ENCODE results near the gene NSMCE1. TPM values are rescaled to one million over a fixed set of nuclear protein-coding genes. Genes with fewer than 3 reads are reported as not detected.

Gene NSMCE1
- total and polyA plus RNA-seq, 8 donors, result 27.6 to 37.9 (median 31.7) TPM

DNA sequence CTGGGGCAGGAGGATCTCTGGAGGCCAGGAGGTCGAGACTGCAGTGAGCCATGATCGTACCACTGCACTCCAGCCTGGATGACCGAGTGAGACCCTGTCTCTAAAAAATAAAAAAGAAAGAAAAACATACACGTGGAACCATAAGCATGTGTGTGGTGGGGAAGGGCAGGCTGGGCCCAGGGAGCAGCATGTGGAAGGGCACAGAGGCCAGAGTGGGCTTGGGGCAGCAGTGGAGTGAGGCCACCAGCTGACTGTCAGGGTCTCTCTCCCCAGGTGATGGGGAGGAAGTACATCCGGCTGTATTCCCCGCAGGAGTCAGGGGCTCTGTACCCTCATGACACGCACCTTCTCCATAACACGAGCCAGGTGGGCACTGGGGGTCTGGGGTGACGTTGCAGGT, 48.5 kb downstream of the NSMCE1 start:
- no peaks in the 10 kb centered on the region for H3K27me3 ChIP-seq
- peaks cover 11 to 20% (median 20%) of the 10 kb centered on the region in 3 donors for H3K4me1 ChIP-seq
- H3K4me3 ChIP-seq, result no peak overlapping the region
- no peak overlapping the region for H3K27ac ChIP-seq
- peaks cover 0 to 6% (median 0%) of the 10 kb centered on the region in 3 donors for H3K36me3 ChIP-seq
- TF ChIP-seq, protein P1, sequence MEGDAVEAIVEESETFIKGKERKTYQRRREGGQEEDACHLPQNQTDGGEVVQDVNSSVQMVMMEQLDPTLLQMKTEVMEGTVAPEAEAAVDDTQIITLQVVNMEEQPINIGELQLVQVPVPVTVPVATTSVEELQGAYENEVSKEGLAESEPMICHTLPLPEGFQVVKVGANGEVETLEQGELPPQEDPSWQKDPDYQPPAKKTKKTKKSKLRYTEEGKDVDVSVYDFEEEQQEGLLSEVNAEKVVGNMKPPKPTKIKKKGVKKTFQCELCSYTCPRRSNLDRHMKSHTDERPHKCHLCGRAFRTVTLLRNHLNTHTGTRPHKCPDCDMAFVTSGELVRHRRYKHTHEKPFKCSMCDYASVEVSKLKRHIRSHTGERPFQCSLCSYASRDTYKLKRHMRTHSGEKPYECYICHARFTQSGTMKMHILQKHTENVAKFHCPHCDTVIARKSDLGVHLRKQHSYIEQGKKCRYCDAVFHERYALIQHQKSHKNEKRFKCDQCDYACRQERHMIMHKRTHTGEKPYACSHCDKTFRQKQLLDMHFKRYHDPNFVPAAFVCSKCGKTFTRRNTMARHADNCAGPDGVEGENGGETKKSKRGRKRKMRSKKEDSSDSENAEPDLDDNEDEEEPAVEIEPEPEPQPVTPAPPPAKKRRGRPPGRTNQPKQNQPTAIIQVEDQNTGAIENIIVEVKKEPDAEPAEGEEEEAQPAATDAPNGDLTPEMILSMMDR (IDR thresholded peaks at IDR 0.05), result no peak
- WGBS, 2 donors, result 88 to 96% methylated on average over 8 to 9 of the region's 9 CpGs
- FAIRE-seq, result no peak
- intact Hi-C loops (cut with DNase I), result no loop called here
- DNase-seq, result peak in 1 of 6 donors; percentile 31
- H3K9me3 ChIP-seq, result no peaks in the 10 kb centered on the region
- ATAC-seq, result no peak

DNA sequence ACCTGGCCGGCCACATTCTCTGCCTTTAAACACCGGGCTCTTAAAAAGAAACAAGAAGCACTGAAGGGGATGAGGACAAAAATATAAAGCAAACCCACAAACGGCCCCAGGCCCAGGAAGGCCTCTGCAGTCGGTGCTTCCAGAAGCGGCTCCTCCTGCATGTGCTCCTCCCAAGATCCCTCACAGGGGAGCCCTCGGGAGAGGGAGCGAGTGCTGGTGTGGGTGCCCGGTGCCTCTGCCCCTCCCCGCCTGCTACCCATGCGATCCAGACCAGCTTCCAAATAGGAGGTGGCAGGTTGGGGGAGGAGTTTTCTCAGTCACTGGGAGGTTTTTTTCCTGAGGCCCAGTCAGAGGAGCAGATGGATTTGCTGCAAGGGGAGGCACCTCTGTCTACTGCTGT, 49.4 kb downstream of the NSMCE1 start:
- intact Hi-C loops (cut with DNase I), result no loop called here
- 87% methylated on average over 10 of the region's 10 CpGs for WGBS, 2 donors

DNA sequence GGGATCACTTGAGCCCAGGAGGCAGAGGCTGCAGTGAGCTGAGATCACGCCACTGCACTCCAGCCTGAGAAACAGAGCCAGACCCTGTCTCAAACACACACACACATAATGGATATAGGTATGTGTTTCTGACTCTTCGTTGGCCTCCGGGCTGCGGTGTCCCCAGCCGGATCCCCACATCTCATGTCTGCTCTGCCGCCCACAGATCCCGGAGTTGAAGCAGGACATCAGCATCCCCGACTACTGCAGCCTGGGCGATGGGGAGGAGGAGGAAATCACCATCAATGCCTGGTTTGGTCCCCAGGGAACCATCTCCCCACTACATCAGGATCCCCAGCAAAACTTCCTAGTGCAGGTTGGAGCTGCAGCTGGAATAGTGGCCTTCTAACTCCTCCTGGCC, 49.8 kb downstream of the NSMCE1 start:
- FAIRE-seq (no peak), ATAC-seq (no peak), DNase-seq (peak in 1 of 6 donors; percentile 42)
- TF ChIP-seq, protein P1 (IDR thresholded peaks at IDR 0.05), result no peak
- intact Hi-C loops (cut with DNase I), result no loop called here
- Histone ChIP-seq H3K27ac (no peak overlapping the region), H3K4me3 (no peak overlapping the region), H3K4me1 (peaks cover 20 to 32% (median 31%) of the 10 kb centered on the region in 3 donors), H3K9me3 (no peaks in the 10 kb centered on the region), H3K36me3 (peaks cover 0 to 6% (median 0%) of the 10 kb centered on the region in 3 donors), H3K27me3 (no peaks in the 10 kb centered on the region)
- WGBS, 2 donors, result 94 to 95% methylated on average over 9 of the region's 9 CpGs

More for the DNA sequence above, 49.4 kb downstream of the NSMCE1 start:
- no peak overlapping the region for H3K27ac ChIP-seq
- H3K9me3 ChIP-seq, result no peaks in the 10 kb centered on the region
- peaks cover 17 to 28% (median 26%) of the 10 kb centered on the region in 3 donors for H3K4me1 ChIP-seq
- H3K36me3 ChIP-seq, result peaks cover 0 to 6% (median 0%) of the 10 kb centered on the region in 3 donors
- no peak for FAIRE-seq
- no peak overlapping the region for H3K4me3 ChIP-seq
- ATAC-seq, result no peak
- no peaks in the 10 kb centered on the region for H3K27me3 ChIP-seq
- TF ChIP-seq, protein P1 (IDR thresholded peaks at IDR 0.05), result no peak
- peak in 1 of 6 donors; percentile 44 for DNase-seq

DNA sequence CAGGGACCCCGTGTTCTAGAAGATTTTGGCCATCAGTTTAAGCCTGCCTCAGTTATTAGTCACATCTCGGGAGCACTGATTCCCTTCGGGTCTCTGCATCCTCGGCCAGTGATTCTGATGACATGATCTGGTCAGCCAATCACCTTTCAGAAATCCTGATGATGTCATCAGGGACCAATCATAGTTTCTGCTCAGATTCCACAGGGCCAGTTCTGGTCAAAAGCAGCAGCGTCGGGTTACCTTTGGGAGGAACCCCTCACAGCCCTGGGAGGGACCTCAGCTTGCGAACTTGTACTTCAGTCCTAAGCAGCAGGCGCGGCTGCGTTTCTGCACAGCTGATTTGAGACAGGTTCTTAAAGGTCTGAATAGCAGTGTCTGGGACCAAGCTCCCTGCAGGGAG, 51.3 kb downstream of the NSMCE1 start:
- DNase-seq, result no peak
- Histone ChIP-seq H3K9me3 (no peaks in the 10 kb centered on the region), H3K27ac (no peak overlapping the region), H3K4me1 (peaks cover 25 to 36% (median 35%) of the 10 kb centered on the region in 3 donors), H3K27me3 (no peaks in the 10 kb centered on the region), H3K36me3 (peaks cover 0 to 6% (median 0%) of the 10 kb centered on the region in 3 donors), H3K4me3 (no peak overlapping the region)
- intact Hi-C loops (cut with DNase I), result no loop called here
- 88 to 93% methylated on average over 10 of the region's 10 CpGs for WGBS, 2 donors
- FAIRE-seq, result no peak
- TF ChIP-seq, protein P1 (IDR thresholded peaks at IDR 0.05), result no peak
- no peak for ATAC-seq

DNA sequence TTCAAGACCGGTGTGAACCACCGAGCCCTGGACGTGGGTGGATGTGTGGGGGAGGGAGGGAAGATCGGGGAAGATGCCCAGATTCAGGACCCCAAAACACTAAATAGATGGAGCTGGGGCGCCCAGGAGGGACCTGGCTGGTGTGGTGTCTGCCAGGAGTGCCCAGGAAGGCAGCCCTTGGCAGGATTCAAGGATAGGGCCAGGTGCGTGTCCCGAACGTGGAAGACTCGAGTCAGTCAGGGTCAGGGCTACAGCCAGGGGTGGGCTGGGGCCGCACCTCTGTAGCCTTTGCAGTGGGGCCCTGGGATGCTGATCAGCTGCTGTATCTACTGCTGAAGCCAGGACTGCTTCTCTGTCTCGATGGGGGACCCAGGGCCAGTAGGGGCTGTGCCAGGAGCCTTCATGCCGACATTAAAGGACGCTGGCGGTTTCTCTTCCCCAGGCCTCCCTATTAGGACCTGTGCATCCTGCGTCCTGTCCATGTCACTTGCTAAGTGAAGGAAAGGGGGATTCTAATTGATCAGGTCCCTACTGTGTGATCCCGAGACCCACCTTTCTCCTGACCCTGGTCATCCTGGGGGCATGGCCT, 52.2 kb downstream of the NSMCE1 start:
- Histone ChIP-seq H3K27me3 (no peaks in the 10 kb centered on the region), H3K4me1 (peaks cover 32 to 38% (median 35%) of the 10 kb centered on the region in 3 donors), H3K4me3 (no peak overlapping the region), H3K27ac (no peak overlapping the region), H3K9me3 (no peaks in the 10 kb centered on the region), H3K36me3 (peaks cover 0 to 6% (median 0%) of the 10 kb centered on the region in 3 donors)
- DNase-seq (peak in 1 of 6 donors; percentile 58), FAIRE-seq (no peak), ATAC-seq (no peak)
- WGBS, 2 donors, result 87 to 94% methylated on average over 16 of the region's 16 CpGs
- intact Hi-C loops (cut with DNase I), result no loop called here
- TF ChIP-seq, protein P1 (IDR thresholded peaks at IDR 0.05), result no peak

Measured in pancreas (tissue), 10 donors.